HG03342 (cell line): ENCODE results near the gene RPS6KA2.

ENCODE experiments used
- ATAC-seq: cut with Tn5 transposase; IDR thresholded peaks from one replicate; pipeline ENCODE4 v1.9.1; 2021; ENCODE audit warnings: mild to moderate bottlenecking, moderate library complexity; ENCODE audit not compliant: unreplicated experiment

Gene RPS6KA2

GRCh38 chr6:166473886-166474571, 153.0 kb downstream of the RPS6KA2 start:
- ATAC-seq, result no peak

GRCh38 chr6:166472636-166473035, 154.4 kb downstream of the RPS6KA2 start:
- no peak for ATAC-seq

GRCh38 chr6:166471797-166472260, 155.2 kb downstream of the RPS6KA2 start:
- no peak for ATAC-seq

GRCh38 chr6:166470863-166471410, 156.1 kb downstream of the RPS6KA2 start:
- ATAC-seq, result no peak

- no peak for ATAC-seq
Observed at GRCh38 chr6:166470029-166470862, 156.8 kb downstream of the RPS6KA2 start.

- no peak for ATAC-seq
Observed at GRCh38 chr6:166469426-166469961, 157.6 kb downstream of the RPS6KA2 start.

GRCh38 chr6:166467436-166468000, 159.5 kb downstream of the RPS6KA2 start:
- no peak for ATAC-seq

- ATAC-seq, result no peak
Observed at GRCh38 chr6:166466178-166467122, 160.6 kb downstream of the RPS6KA2 start.

GRCh38 chr6:166465671-166466087, 161.4 kb downstream of the RPS6KA2 start:
- no peak for ATAC-seq

- no peak for ATAC-seq
Observed at GRCh38 chr6:166465003-166465399, 162.1 kb downstream of the RPS6KA2 start.

GRCh38 chr6:166464068-166465002, 162.7 kb downstream of the RPS6KA2 start:
- no peak for ATAC-seq

GRCh38 chr6:166463359-166464067, 163.5 kb downstream of the RPS6KA2 start:
- no peak for ATAC-seq

GRCh38 chr6:166462461-166463135, 164.5 kb downstream of the RPS6KA2 start:
- no peak for ATAC-seq

GRCh38 chr6:166461821-166462460, 165.1 kb downstream of the RPS6KA2 start:
- no peak for ATAC-seq

- no peak for ATAC-seq
Observed at GRCh38 chr6:166460473-166461437, 166.3 kb downstream of the RPS6KA2 start.

GRCh38 chr6:166459906-166460305, 167.1 kb downstream of the RPS6KA2 start:
- ATAC-seq, result no peak
